ENCODE data around the gene SNAPC4.

GRCh38 chr9:136402067-136402466 lies 2.1 kb upstream of the SNAPC4 start:
- TF ChIP-seq POLR2A (IDR thresholded peaks at IDR 0.05) (no peak), CTCF (IDR thresholded peaks at IDR 0.05) (no peak)

All from ovary (tissue), 3 donors.